Activated CD8-positive, alpha-beta T cell treated with anti-CD3 and anti-CD28 coated beads for 36 hours (primary cell): ENCODE data around the gene INSYN2A. TPM values are rescaled to one million over a fixed set of nuclear protein-coding genes. Genes with fewer than 3 reads are reported as not detected.
A peak's percentile ranks its signal among the peaks of the same experiment; 100 is the strongest.

ENCODE experiments used
- ATAC-seq: fragments of 200-7000 bp; cut with Tn5 transposase; one replicate; pipeline ENCODE4 v1.10.0; 2021; ENCODE audit warnings: mild to moderate bottlenecking, moderate library complexity
- CTCF ChIA-PET: fragments of 350-600 bp; sonication (Branson Sonifier 250); formaldehyde crosslinking; loops from one replicate; lab custom pipeline; 2021; ENCODE audit warnings: antibody characterized with exemption; lab: Charles Lee
- POLR2A ChIA-PET: fragments of 350-600 bp; sonication (Branson Sonifier 250); formaldehyde crosslinking; loops from one replicate; lab custom pipeline; 2021; ENCODE audit warnings: antibody characterized with exemption; lab: Charles Lee
- DNase-seq: peaks from one replicate; pipeline ENCODE4 v3.0.0-alpha.2; 2020
- H3K27ac Mint-ChIP-seq: one replicate; pipeline ENCODE4 v1.8.0; 2021; ENCODE audit warnings: mild to moderate bottlenecking, mixed read lengths
- H3K27me3 Mint-ChIP-seq: one replicate; pipeline ENCODE4 v1.8.0; 2021; ENCODE audit warnings: mixed read lengths
- H3K36me3 Mint-ChIP-seq: one replicate; pipeline ENCODE4 v1.8.0; 2021; ENCODE audit warnings: low read depth, mixed read lengths
- H3K4me1 Mint-ChIP-seq: one replicate; pipeline ENCODE4 v1.8.0; 2021; ENCODE audit warnings: low read depth, mixed read lengths
- H3K4me3 Mint-ChIP-seq: one replicate; pipeline ENCODE4 v1.8.0; 2021; ENCODE audit warnings: mild to moderate bottlenecking, moderate library complexity, mixed read lengths
- H3K9me3 Mint-ChIP-seq: one replicate; pipeline ENCODE4 v1.8.0; 2021; ENCODE audit warnings: mixed read lengths
- CTCF ChIP-seq: fragments of 200-600 bp; IDR thresholded peaks from one replicate; pipeline ENCODE4 v1.8.0; 2022; ENCODE audit warnings: antibody characterized with exemption, mild to moderate bottlenecking
- intact Hi-C: fragments of 100-400 bp; cut with micrococcal nuclease; formaldehyde crosslinking; loops from one replicate; pipeline ENCODE4 v1.10.0; 2022
- total RNA-seq, 2 experiments: library from RNA; stranded (reverse); gene quantifications; one replicate each; pipeline ENCODE4 v1.2.3, GENCODE V29; 2021

Gene INSYN2A, protein sequence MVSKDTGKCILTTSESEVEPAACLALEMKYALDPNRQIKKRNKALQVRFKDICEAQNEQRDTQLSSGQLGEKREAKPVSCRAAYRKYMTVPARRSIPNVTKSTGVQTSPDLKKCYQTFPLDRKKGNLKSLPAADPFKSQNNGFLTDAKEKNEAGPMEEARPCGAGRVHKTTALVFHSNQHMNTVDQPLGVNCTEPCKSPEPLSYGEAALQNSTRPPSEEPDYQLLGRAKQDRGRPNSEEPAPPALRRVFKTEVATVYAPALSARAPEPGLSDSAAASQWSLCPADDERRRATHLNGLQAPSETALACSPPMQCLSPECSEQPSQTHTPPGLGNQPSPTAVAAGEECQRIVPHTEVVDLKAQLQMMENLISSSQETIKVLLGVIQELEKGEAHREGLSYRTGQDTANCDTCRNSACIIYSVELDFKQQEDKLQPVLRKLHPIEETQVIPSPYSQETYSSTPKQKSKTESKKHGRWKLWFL
- not detected for total RNA-seq

DNA sequence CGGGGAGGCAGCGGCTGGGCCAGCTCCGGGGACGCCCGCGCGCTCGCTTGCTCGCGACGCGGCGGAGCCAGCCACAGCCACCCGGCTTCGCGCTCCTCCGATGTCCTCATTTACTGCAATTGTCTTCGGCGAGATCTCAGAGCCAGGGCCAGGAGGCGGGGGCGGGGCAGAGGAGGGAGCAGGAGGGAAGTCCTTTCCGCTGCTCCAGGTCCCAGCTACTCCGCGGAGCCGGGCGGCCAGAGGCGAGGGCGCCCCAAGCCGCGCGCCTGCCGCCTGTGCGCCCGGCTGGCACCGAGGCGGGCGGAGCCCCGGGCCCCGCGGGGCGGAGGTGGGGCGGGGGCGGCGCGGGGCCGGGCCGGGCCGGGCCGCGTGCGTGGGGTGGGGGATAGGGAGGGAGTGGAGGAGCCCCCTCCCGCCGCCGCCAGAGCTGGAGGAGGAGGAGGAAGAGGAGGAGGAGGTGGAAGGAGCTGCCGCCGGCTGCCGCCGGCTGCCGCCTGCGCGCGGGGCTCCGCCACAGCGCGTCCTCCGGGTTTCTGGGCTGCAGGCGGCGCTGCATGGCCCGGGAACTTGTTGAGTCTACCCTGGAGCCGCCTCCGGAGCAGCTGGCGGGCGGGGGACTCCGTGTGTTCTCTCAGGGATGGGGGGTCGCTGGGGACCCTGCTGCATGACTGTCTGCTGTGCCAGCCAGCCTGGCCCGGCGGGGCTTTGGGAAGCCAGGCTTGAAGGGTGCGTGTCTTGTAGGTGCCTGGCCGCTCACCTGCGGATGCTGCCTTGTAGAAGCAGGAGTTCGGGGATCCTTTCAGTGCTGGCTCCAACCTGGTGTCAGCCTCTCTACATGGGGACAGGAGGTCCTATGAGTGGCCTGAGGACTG lies at the start of gene INSYN2A:
Gene INSYN2A (minus strand): TSS at position 310 of the 872 bp plus-strand sequence. CDS start 20,196 bp downstream, outside the sequence.
- DNase-seq = no peak

GRCh38 chr10:127245456-127245855 lies 49.1 kb upstream of the INSYN2A start:
- no peak for TF ChIP-seq CTCF
- peaks cover 3% of the 10 kb centered on the region for H3K27me3 Mint-ChIP-seq
- H3K4me3 Mint-ChIP-seq = no peak overlapping the region
- DNase-seq = no peak
- intact Hi-C loops = no loop called here
- no peaks in the 10 kb centered on the region for H3K4me1 Mint-ChIP-seq
- ChIA-PET CTCF (no interaction called here), POLR2A (no interaction called here)
- no peak for ATAC-seq
- H3K9me3 Mint-ChIP-seq = no peaks in the 10 kb centered on the region
- no peaks in the 10 kb centered on the region for H3K36me3 Mint-ChIP-seq
- no peak overlapping the region for H3K27ac Mint-ChIP-seq

More for the DNA sequence above, at the start of gene INSYN2A:
- peaks cover 33% of the 10 kb centered on the region for H3K27me3 Mint-ChIP-seq
- H3K4me1 Mint-ChIP-seq = peaks cover 1% of the 10 kb centered on the region
- ChIA-PET POLR2A (no interaction called here), CTCF (no interaction called here)
- H3K27ac Mint-ChIP-seq = no peak within 1 kb of the TSS
- TF ChIP-seq CTCF = no peak
- no peak for ATAC-seq
- no peaks in the 10 kb centered on the region for H3K36me3 Mint-ChIP-seq
- no peaks in the 10 kb centered on the region for H3K9me3 Mint-ChIP-seq
- intact Hi-C loops = no loop called here
- H3K4me3 Mint-ChIP-seq = no peak within 1 kb of the TSS

DNA sequence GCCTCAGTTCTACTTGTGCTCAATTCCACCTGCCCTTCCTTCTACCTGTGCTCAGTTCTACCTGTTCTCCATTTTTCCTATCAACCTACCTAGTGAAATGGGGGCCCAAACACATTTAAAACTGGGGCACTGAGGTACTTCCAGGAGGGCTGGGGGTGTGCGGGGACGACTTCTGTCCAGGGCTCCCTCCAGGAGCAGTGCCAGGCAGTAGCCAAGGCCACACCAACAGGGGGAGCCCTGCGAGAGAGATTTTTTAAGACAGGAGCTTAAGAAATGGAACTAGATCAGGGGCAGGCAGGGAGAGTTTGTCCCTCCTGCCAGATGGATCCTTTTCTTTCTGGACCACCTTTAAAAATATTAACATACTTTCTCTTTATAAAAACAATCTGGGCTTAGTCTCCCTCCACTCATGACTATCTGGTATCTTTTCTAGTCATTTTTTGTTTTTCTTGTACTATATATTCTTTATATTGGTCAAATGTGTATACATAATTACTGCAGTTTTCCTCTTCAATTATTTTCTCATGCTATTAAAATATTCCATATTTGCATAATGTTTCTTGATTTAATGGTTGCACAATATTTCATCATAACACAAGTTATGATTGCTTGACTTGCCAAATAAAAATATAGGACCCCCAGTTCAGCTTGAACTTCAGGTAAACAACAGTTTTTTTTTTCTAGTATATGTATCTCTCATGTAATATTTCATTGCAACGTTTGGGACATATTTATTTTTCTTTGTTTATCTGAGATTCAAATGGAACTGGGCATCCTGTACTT lies 47.3 kb upstream of the INSYN2A start:
- TF ChIP-seq CTCF = peak; percentile 53
- Mint-ChIP-seq H3K36me3 (no peaks in the 10 kb centered on the region), H3K4me3 (no peak overlapping the region), H3K4me1 (no peaks in the 10 kb centered on the region), H3K27ac (no peak overlapping the region), H3K9me3 (no peaks in the 10 kb centered on the region), H3K27me3 (peaks cover 3% of the 10 kb centered on the region)
- DNase-seq = peak; percentile 60
- ATAC-seq = no peak
- intact Hi-C loops = no loop called here
- POLR2A ChIA-PET = no interaction called here
- CTCF ChIA-PET = interaction anchor here (0.6 to 1.1 kb wide), 3 partner anchors 10 to 111 kb away, joined by 3 read pairs; no protein-coding TSS in a partner anchor

GRCh38 chr10:127242914-127243313 lies 46.5 kb upstream of the INSYN2A start:
- Mint-ChIP-seq H3K4me3 (no peak overlapping the region), H3K27ac (no peak overlapping the region), H3K9me3 (no peaks in the 10 kb centered on the region), H3K27me3 (peaks cover 3% of the 10 kb centered on the region), H3K4me1 (no peaks in the 10 kb centered on the region), H3K36me3 (no peaks in the 10 kb centered on the region)
- no peak for ATAC-seq
- TF ChIP-seq CTCF = no peak
- intact Hi-C loops = no loop called here
- ChIA-PET CTCF (interaction anchor here (1.1 kb wide), 1 partner anchor 111 kb away, joined by 3 read pairs; no protein-coding TSS in a partner anchor), POLR2A (no interaction called here)
- no peak for DNase-seq
